ENCODE measurements around the gene PCCA. TPM values are rescaled to one million over a fixed set of nuclear protein-coding genes. Genes with fewer than 3 reads are reported as not detected.
A peak's percentile ranks its signal among the peaks of the same experiment; 100 is the strongest.
"Not testable (repeated sequence)": the region's sequence is repeated elsewhere in the genome, so short reads cannot be mapped to it uniquely, and the experiment has no call there.

The PCCA gene
- total RNA-seq, 1 experiment from 2014 or later = 52.8 TPM

DNA sequence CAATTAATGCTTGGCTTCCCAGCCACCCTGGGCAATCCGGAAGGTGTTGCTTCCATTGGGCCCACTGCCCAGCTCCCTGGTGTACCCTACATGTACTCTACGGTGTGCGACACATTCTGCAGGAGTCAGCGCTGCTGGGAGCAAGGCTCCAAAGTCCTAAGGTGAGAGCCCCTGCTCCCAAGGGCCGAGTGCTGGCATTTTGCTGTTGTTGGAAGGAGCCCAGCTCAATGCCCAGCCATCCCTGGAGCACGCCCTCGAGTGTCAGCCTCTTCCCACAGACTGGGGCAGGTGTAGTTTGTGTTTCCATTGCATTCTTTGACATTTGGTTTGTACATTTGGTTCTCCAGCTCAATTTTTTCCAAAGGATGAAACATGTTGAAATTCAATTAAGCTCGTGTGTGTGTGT is 435.1 kb downstream of the PCCA start:
- no peaks in the 10 kb centered on the region for H3K9me3 Mint-ChIP-seq
- H3K4me3 Mint-ChIP-seq = no peak overlapping the region
- ATAC-seq = no peak
- DNase-seq (ENCODE audit: low spot score) = no peak
- TF ChIP-seq CBFB (CRISPR knock-in tag; IDR thresholded peaks at IDR 0.05; ENCODE audit: low read depth) = no peak
- H3K4me1 Mint-ChIP-seq = peaks cover 52% of the 10 kb centered on the region
- POLR2A ChIA-PET = no interaction called here
- CTCF ChIA-PET = interaction anchor here (0.6 kb wide), 1 partner anchor 923 kb away, joined by 4 read pairs; no protein-coding TSS in a partner anchor
- H3K36me3 Mint-ChIP-seq = peaks cover 11% of the 10 kb centered on the region
- H3K27me3 Mint-ChIP-seq (ENCODE audit: low read depth) = no peaks in the 10 kb centered on the region
- no peak overlapping the region for H3K27ac Mint-ChIP-seq

DNA sequence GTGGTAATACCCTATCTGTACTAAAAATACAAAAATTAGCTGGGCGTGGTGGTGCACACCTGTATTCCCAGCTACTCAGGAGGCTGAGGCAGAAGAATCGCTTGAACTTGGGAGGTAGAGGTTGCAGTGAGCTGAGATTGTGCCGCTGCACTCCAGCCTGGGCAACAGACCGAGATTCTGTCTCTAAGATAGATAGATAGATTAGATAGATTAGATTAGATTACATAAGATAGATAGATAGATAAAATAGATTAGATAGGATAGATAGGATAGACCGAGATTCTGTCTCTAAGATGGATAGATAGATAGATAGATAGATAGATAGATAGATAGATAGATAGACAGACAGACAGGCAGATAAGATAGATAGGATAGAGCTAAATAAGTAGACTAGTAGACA is 435.8 kb downstream of the PCCA start:
- DNase-seq (ENCODE audit: low spot score); H3K27me3 Mint-ChIP-seq (ENCODE audit: low read depth); H3K27ac Mint-ChIP-seq; H3K4me3 Mint-ChIP-seq; POLR2A ChIA-PET; ATAC-seq; H3K9me3 Mint-ChIP-seq: not testable (repeated sequence)
- CTCF ChIA-PET = interaction anchor here (0.9 to 1.4 kb wide), 2 partner anchors 121 to 868 kb away, joined by 3 read pairs; no protein-coding TSS in a partner anchor
- H3K4me1 Mint-ChIP-seq = peaks cover 53% of the 10 kb centered on the region
- peaks cover 17% of the 10 kb centered on the region for H3K36me3 Mint-ChIP-seq

DNA sequence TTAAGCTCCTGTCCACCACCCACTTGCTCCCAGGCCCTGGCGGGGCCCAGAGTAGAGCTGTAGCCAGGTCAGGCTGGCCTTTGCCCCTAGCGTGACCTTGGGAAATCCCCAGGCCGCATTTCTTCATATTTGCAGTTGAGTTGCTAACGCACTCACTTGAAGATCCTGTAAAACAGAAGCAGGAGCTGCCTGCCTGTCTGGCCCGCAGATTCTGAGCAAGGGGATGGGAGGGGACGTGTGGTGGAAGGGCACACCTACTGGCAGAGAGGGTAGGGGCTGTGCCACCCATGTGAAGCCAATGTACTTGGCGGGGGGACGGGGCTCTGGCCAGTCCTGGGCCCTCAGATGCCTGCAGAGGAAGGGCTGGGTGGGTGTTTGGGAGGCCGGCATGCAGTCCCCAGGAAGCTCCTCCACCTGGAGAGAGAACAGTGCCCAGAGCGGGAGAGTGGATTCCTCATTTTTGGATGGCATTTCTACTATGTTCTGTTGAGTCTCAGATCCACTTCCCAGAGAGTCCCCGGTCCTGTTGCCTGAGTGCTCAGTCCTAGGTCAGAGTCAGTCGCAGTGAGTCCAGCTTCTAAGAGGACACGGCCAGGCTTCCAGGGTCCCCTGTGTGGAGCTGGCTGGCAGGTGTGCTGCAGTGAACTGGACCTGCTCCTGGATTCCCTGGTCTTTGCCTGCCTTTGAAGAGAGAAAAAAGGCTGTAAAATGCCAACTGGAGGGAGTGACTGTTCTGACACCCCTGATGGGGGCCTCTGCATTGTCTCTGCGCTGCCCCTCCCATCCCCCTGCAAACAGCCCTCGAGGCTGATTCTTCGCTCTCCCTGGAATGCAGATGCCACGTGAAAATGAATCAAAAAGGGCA is 436.8 kb downstream of the PCCA start:
- Mint-ChIP-seq H3K4me1 (peaks cover 62% of the 10 kb centered on the region), H3K27ac (peak overlapping the region; percentile 33; the same call in 1 of the 2 replicates), H3K36me3 (peaks cover 17% of the 10 kb centered on the region), H3K4me3 (no peak overlapping the region), H3K9me3 (no peaks in the 10 kb centered on the region), H3K27me3 (ENCODE audit: low read depth) (no peaks in the 10 kb centered on the region)
- DNase-seq (ENCODE audit: low spot score) (no peak), ATAC-seq (peak; percentile 9)
- ChIA-PET POLR2A (interaction anchor here (0.9 kb wide), 1 partner anchor 8 kb away, joined by 3 read pairs; no protein-coding TSS in a partner anchor), CTCF (interaction anchor here (0.6 to 2.0 kb wide), 8 partner anchors 11 to 869 kb away, joined by 3 to 9 read pairs (median 4); no protein-coding TSS in a partner anchor)
- TF ChIP-seq GABPB1 (CRISPR knock-in tag; IDR thresholded peaks at IDR 0.05) (peak; percentile 66), ZNF416 (CRISPR knock-in tag; IDR thresholded peaks at IDR 0.05) (no peak)

DNA sequence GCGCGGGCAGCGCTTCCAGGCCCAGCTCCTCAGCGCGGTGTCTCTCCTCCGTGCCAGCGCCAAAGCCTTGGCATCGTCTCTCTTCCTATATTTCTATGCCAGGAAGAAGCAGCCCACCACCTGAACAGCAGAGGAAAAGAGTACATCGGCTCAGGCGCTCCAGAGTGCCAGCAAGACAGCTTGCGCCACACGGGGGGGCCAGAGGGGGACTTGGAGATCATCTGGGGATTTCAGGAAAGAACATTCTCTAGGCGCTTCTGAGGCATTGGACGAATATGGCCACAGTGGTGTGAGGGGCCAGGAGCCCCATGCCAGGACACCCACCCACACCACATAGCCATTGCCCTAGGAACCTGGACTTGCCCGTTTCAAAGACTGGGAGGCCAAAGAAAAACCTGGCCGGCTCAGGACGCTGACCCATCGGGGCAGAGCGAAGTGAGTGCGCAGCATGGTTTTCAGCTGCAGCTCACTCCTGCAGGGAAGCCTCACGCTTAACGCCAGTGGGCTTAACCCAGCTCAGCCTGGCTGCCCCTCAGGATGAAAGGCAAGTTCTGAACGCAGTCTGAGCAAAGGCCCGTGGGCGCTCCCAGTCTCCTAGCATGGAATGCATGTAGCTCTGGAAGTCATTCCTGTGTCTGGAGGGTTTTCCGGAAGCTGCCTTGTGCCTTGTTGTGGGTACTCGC is 437.6 kb downstream of the PCCA start:
- ATAC-seq (peak; percentile 26), DNase-seq (ENCODE audit: low spot score) (no peak)
- TF ChIP-seq, protein P1, sequence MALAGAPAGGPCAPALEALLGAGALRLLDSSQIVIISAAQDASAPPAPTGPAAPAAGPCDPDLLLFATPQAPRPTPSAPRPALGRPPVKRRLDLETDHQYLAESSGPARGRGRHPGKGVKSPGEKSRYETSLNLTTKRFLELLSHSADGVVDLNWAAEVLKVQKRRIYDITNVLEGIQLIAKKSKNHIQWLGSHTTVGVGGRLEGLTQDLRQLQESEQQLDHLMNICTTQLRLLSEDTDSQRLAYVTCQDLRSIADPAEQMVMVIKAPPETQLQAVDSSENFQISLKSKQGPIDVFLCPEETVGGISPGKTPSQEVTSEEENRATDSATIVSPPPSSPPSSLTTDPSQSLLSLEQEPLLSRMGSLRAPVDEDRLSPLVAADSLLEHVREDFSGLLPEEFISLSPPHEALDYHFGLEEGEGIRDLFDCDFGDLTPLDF (CRISPR knock-in tag; IDR thresholded peaks at IDR 0.05) = no peak
- TF ChIP-seq, protein P2, sequence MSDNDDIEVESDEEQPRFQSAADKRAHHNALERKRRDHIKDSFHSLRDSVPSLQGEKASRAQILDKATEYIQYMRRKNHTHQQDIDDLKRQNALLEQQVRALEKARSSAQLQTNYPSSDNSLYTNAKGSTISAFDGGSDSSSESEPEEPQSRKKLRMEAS (CRISPR knock-in tag; IDR thresholded peaks at IDR 0.05) = no peak
- TF ChIP-seq MXD4 (CRISPR knock-in tag; IDR thresholded peaks at IDR 0.05; ENCODE audit: borderline replicate concordance) (no peak), SMAD4 (CRISPR knock-in tag; IDR thresholded peaks at IDR 0.05) (no peak), GTF2I (CRISPR knock-in tag; conservative IDR thresholded peaks at IDR 0.05) (no peak), ESRRA (CRISPR knock-in tag; IDR thresholded peaks at IDR 0.05; ENCODE audit: borderline replicate concordance) (no peak), SP1 (CRISPR knock-in tag; conservative IDR thresholded peaks at IDR 0.05) (no peak)
- TF ChIP-seq, protein P3, sequence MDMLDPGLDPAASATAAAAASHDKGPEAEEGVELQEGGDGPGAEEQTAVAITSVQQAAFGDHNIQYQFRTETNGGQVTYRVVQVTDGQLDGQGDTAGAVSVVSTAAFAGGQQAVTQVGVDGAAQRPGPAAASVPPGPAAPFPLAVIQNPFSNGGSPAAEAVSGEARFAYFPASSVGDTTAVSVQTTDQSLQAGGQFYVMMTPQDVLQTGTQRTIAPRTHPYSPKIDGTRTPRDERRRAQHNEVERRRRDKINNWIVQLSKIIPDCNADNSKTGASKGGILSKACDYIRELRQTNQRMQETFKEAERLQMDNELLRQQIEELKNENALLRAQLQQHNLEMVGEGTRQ (CRISPR knock-in tag; IDR thresholded peaks at IDR 0.05) = no peak
- TF ChIP-seq, protein P4, sequence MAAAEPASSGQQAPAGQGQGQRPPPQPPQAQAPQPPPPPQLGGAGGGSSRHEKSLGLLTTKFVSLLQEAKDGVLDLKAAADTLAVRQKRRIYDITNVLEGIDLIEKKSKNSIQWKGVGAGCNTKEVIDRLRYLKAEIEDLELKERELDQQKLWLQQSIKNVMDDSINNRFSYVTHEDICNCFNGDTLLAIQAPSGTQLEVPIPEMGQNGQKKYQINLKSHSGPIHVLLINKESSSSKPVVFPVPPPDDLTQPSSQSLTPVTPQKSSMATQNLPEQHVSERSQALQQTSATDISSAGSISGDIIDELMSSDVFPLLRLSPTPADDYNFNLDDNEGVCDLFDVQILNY (CRISPR knock-in tag; IDR thresholded peaks at IDR 0.05) = no peak
- TF ChIP-seq, protein P5, sequence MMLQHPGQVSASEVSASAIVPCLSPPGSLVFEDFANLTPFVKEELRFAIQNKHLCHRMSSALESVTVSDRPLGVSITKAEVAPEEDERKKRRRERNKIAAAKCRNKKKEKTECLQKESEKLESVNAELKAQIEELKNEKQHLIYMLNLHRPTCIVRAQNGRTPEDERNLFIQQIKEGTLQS (CRISPR knock-in tag; conservative IDR thresholded peaks at IDR 0.05) = no peak
- TF ChIP-seq, protein P6, sequence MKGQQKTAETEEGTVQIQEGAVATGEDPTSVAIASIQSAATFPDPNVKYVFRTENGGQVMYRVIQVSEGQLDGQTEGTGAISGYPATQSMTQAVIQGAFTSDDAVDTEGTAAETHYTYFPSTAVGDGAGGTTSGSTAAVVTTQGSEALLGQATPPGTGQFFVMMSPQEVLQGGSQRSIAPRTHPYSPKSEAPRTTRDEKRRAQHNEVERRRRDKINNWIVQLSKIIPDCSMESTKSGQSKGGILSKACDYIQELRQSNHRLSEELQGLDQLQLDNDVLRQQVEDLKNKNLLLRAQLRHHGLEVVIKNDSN (CRISPR knock-in tag; IDR thresholded peaks at IDR 0.05) = no peak
- H3K27ac Mint-ChIP-seq = peak overlapping the region; percentile 51
- H3K36me3 Mint-ChIP-seq = peaks cover 17% of the 10 kb centered on the region
- ChIA-PET POLR2A (interaction anchor here (0.6 to 0.9 kb wide), 2 partner anchors 9 to 476 kb away, joined by 3 to 4 read pairs; no protein-coding TSS in a partner anchor), CTCF (interaction anchor here (0.6 to 2.0 kb wide), 7 partner anchors 12 to 870 kb away, joined by 3 to 9 read pairs (median 4); no protein-coding TSS in a partner anchor)
- H3K27me3 Mint-ChIP-seq (ENCODE audit: low read depth) = no peaks in the 10 kb centered on the region
- no peaks in the 10 kb centered on the region for H3K9me3 Mint-ChIP-seq
- peaks cover 57% of the 10 kb centered on the region for H3K4me1 Mint-ChIP-seq
- no peak overlapping the region for H3K4me3 Mint-ChIP-seq
